Measurements from ENCODE around the gene RREB1.

Gene RREB1

GRCh38 chr6:7157752-7158616 is 50.2 kb downstream of the RREB1 start (continued):
- TF ChIP-seq CTCF (tag by site-specific recombination; IDR thresholded peaks at IDR 0.05) (peak; percentile 62), ZFHX2 (tag by site-specific recombination; conservative IDR thresholded peaks at IDR 0.05) (peak; percentile 85), RBAK (tag by site-specific recombination; IDR thresholded peaks at IDR 0.05) (no peak), ELK4 (IDR thresholded peaks at IDR 0.05; ENCODE audit: borderline replicate concordance, low read depth, low read length) (no peak), ZNF600 (tag by site-specific recombination; IDR thresholded peaks at IDR 0.05) (peak; percentile 27; the same call in 1 of the 2 replicates), ZNF433 (tag by site-specific recombination; IDR thresholded peaks at IDR 0.05; ENCODE audit: low read depth) (no peak), ZBTB6 (tag by site-specific recombination; IDR thresholded peaks at IDR 0.05) (peak; percentile 84; the same call in 1 of the 2 replicates), ZSCAN16 (tag by site-specific recombination; IDR thresholded peaks at IDR 0.05) (no peak)

- POLR2A ChIA-PET: interaction anchor here (0.7 kb wide), 1 partner anchor 82 kb away, joined by 3 read pairs; no protein-coding TSS in a partner anchor
- no peaks in the 10 kb centered on the region; a peak in 1 of 3 replicates for H3K36me3 ChIP-seq (ENCODE audit: control insufficient read depth in 2 of 2, insufficient read depth in 1 of 2, low read length in 2 of 2)
- H3K27ac ChIP-seq (ENCODE audit: extremely low read depth, low read depth, low read length): no peak overlapping the region
- H3K4me1 ChIP-seq (ENCODE audit: control insufficient read depth, insufficient read depth, low read length): peaks cover 25% of the 10 kb centered on the region
- no peak overlapping the region for H3K4me3 ChIP-seq (ENCODE audit: low read depth, low read length)
- H3K9me3 ChIP-seq (ENCODE audit: control insufficient read depth, insufficient read depth, low read depth, low read length): no peaks in the 10 kb centered on the region
- CTCF ChIA-PET: interaction anchor here (0.6 to 1.0 kb wide), 4 partner anchors 9 to 179 kb away, joined by 3 to 4 read pairs (median 3); no protein-coding TSS in a partner anchor
- no peak for TF ChIP-seq ZNF221 (tag by site-specific recombination; IDR thresholded peaks at IDR 0.05; ENCODE audit: borderline replicate concordance)
- no peak for TF ChIP-seq ZNF169 (tag by site-specific recombination; IDR thresholded peaks at IDR 0.05)
- no peak for TF ChIP-seq ZNF76 (tag by site-specific recombination; IDR thresholded peaks at IDR 0.05; ENCODE audit: borderline replicate concordance, low read depth)
- TF ChIP-seq RBAK (tag by site-specific recombination; IDR thresholded peaks at IDR 0.05): no peak
- no peak for TF ChIP-seq ZNF791 (tag by site-specific recombination; IDR thresholded peaks at IDR 0.05)
- TF ChIP-seq ZNF510 (tag by site-specific recombination; IDR thresholded peaks at IDR 0.05; ENCODE audit: insufficient replicate concordance): no peak
- no peak for TF ChIP-seq ZNF10 (tag by site-specific recombination; IDR thresholded peaks at IDR 0.05)
- TF ChIP-seq ZEB2 (tag by site-specific recombination; IDR thresholded peaks at IDR 0.05): no peak
- TF ChIP-seq ZFP3 (tag by site-specific recombination; IDR thresholded peaks at IDR 0.05; ENCODE audit: low read depth): no peak
- TF ChIP-seq ZNF148 (tag by site-specific recombination; IDR thresholded peaks at IDR 0.05; ENCODE audit: borderline replicate concordance): no peak
- no peak for TF ChIP-seq ZFP69B (tag by site-specific recombination; IDR thresholded peaks at IDR 0.05)
- no peak for TF ChIP-seq GLIS1 (tag by site-specific recombination; IDR thresholded peaks at IDR 0.05)
- TF ChIP-seq SP3 (tag by site-specific recombination; IDR thresholded peaks at IDR 0.05): no peak
- TF ChIP-seq MZF1 (tag by site-specific recombination; IDR thresholded peaks at IDR 0.05; ENCODE audit: borderline replicate concordance): no peak
- no peak for TF ChIP-seq ZBTB6 (tag by site-specific recombination; IDR thresholded peaks at IDR 0.05)
These were observed 52.2 kb downstream of the RREB1 start for GRCh38 chr6:7159790-7160525.
